HepG2 (cell line): ENCODE measurements around the gene HLF. TPM values are rescaled to one million over a fixed set of nuclear protein-coding genes. Genes with fewer than 3 reads are reported as not detected.

Experiments used
- ATAC-seq: fragments of 200-7000 bp; cut with Tn5 transposase; 3 replicates; pipeline ENCODE4 v1.9.1; 2020; ENCODE audit warnings: mild to moderate bottlenecking, moderate library complexity
- BruUV-seq: library from RNA; stranded (reverse); fragments of 400-500 nt; replicated peaks from 2 replicates; lab custom pipeline; 2021; lab: Mats Ljungman, UMichigan
- CTCF ChIA-PET: fragments of 300-600 bp; formaldehyde crosslinking; extraction: SDS; loops from one replicate; lab custom pipeline; 2021; ENCODE audit warnings: low total read pairs, inconsistent platforms, low intra/inter-chr PET ratio; lab: Yijun Ruan, JAX
- POLR2A ChIA-PET: fragments of 350-600 bp; sonication (Branson Sonifier 250); formaldehyde crosslinking; loops from one replicate; lab custom pipeline; 2020; ENCODE audit warnings: antibody characterized with exemption, inconsistent platforms; lab: Yijun Ruan, JAX
- DNase-seq: peaks from one replicate; pipeline ENCODE4 v3.0.0-alpha.2; 2015; ENCODE audit warnings: low spot score
- FAIRE-seq: peaks from 3 replicates; lab custom pipeline; 2011; peaks lifted over from hg19 to GRCh38; lab: Jason Lieb, UNC
- H2AFZ ChIP-seq: one replicate; pipeline ENCODE4 v1.6.1; 2011; ENCODE audit warnings: low read length, inconsistent platforms
- H3K27ac ChIP-seq: fragments of 300-600 bp; 3 replicates; pipeline ENCODE4 v1.8.0; 2011; ENCODE audit warnings: mixed run types, mild to moderate bottlenecking, mixed read lengths, low read length, inconsistent platforms; ENCODE audit not compliant: insufficient read depth; ENCODE audit errors: extremely low read length
- H3K27me3 ChIP-seq, 2 experiments: fragments of 200-600 bp in 1 of 2; 2 replicates in 1 of 2; 3 replicates in 1 of 2; pipeline versions ENCODE4 v1.6.0 to v1.8.0; 2011; ENCODE audit warnings: low read length in 2 of 2, mild to moderate bottlenecking in 2 of 2, moderate library complexity in 2 of 2, inconsistent platforms in 1 of 2; ENCODE audit not compliant: insufficient read depth in 2 of 2, control insufficient read depth in 1 of 2
- H3K36me3 ChIP-seq, 2 experiments: fragments of 200-600 bp in 1 of 2; replicated peaks in 1 of 2; 2 replicates in 1 of 2; 3 replicates in 1 of 2; pipeline versions ENCODE4 v1.5.1 to v1.8.0; 2011; ENCODE audit warnings: low read length in 2 of 2, inconsistent platforms in 1 of 2; ENCODE audit not compliant: insufficient read depth in 2 of 2, control insufficient read depth in 1 of 2
- H3K4me1 ChIP-seq: 2 replicates; pipeline ENCODE4 v1.5.1; 2012; ENCODE audit warnings: low read length, inconsistent platforms; ENCODE audit not compliant: insufficient read depth
- H3K4me2 ChIP-seq: 2 replicates; pipeline ENCODE4 v1.6.0; 2011; ENCODE audit warnings: low read depth, low read length, inconsistent platforms
- H3K4me3 ChIP-seq, 3 experiments: fragments of 200-600 bp in 1 of 3; sonication (generic), shearing (Covaris generic) in 1 of 3; replicated peaks in 1 of 3; 2 replicates each; pipeline ENCODE4 v1.5.1; 2011 to 2016; ENCODE audit warnings: low read length in 3 of 3, inconsistent platforms in 2 of 3, low read depth in 2 of 3, mild to moderate bottlenecking in 2 of 3, control low read depth in 1 of 3, mixed read lengths in 1 of 3; ENCODE audit not compliant: insufficient read depth in 1 of 3
- H3K79me2 ChIP-seq: one replicate; pipeline ENCODE4 v1.6.1; 2011; ENCODE audit warnings: low read length, inconsistent platforms; ENCODE audit not compliant: insufficient read depth
- H3K9ac ChIP-seq: 2 replicates; pipeline ENCODE4 v1.6.0; 2011; ENCODE audit warnings: mild to moderate bottlenecking, low read depth, low read length, inconsistent platforms; ENCODE audit not compliant: insufficient read depth
- H3K9me3 ChIP-seq: 2 replicates; pipeline ENCODE4 v1.5.1; 2012; ENCODE audit warnings: mild to moderate bottlenecking, low read length
- H4K20me1 ChIP-seq: 2 replicates; pipeline ENCODE4 v1.6.0; 2011; ENCODE audit warnings: inconsistent platforms, mild to moderate bottlenecking, low read length, moderate library complexity; ENCODE audit not compliant: insufficient read depth
- DNMT3B ChIP-seq: conservative IDR thresholded peaks from 2 replicates; pipeline ENCODE4 v1.6.1; 2016; ENCODE audit warnings: missing biosample characterization, control low read depth
- FOXO1 ChIP-seq: sonication (generic); formaldehyde crosslinking; IDR thresholded peaks from 2 replicates; pipeline ENCODE4 v1.4.0; 2020; ENCODE audit warnings: missing genetic modification reagents
- HDAC6 ChIP-seq: fragments of 200-600 bp; sonication (generic); IDR thresholded peaks from 2 replicates; pipeline ENCODE4 v1.7.0; 2017; ENCODE audit warnings: mild to moderate bottlenecking, antibody characterized with exemption, low read length, low read depth
- KLF13 ChIP-seq: sonication (generic); formaldehyde crosslinking; IDR thresholded peaks from 2 replicates; pipeline ENCODE4 v1.4.0; 2020; ENCODE audit warnings: mild to moderate bottlenecking, missing genetic modification reagents
- NCOA1 ChIP-seq: sonication (generic); formaldehyde crosslinking; IDR thresholded peaks from 2 replicates; pipeline ENCODE4 v1.9.0; 2021; ENCODE audit warnings: missing genetic modification reagents
- PAF1 ChIP-seq: IDR thresholded peaks from 2 replicates; pipeline ENCODE4 v1.6.1; 2016; ENCODE audit warnings: missing genetic modification reagents, missing compliant biosample characterization
- PAXIP1 ChIP-seq: sonication (generic); formaldehyde crosslinking; conservative IDR thresholded peaks from 2 replicates; pipeline ENCODE4 v1.4.0; 2020; ENCODE audit warnings: mild to moderate bottlenecking, missing genetic modification reagents, moderate library complexity
- RARG ChIP-seq: sonication (generic); formaldehyde crosslinking; IDR thresholded peaks from 2 replicates; pipeline ENCODE4 v1.4.0; 2020; ENCODE audit warnings: low read depth, mild to moderate bottlenecking, missing genetic modification reagents
- STAG1 ChIP-seq: sonication (generic); formaldehyde crosslinking; IDR thresholded peaks from 2 replicates; pipeline ENCODE4 v1.4.0; 2020; ENCODE audit warnings: missing genetic modification reagents
- ZBTB7A ChIP-seq: sonication (generic); formaldehyde crosslinking; IDR thresholded peaks from 2 replicates; pipeline ENCODE4 v1.8.0; 2022; ENCODE audit warnings: mild to moderate bottlenecking, missing genetic modification reagents
- ZNF674 ChIP-seq: sonication (generic); formaldehyde crosslinking; IDR thresholded peaks from 2 replicates; pipeline ENCODE4 v1.5.0; 2020; ENCODE audit warnings: low read depth, mild to moderate bottlenecking, missing genetic modification reagents
- ZNF781 ChIP-seq: sonication (generic); formaldehyde crosslinking; IDR thresholded peaks from 2 replicates; pipeline ENCODE4 v1.5.1; 2020; ENCODE audit warnings: borderline replicate concordance, mild to moderate bottlenecking, missing genetic modification reagents; ENCODE audit errors: not compliant biosample characterization
- WGBS: methylation state at CpG from one replicate; pipeline ENCODE4 v1.1.6; 2017; ENCODE audit warnings: low lambda C conversion rate; 5-methylcytosine and 5-hydroxymethylcytosine counted together
- in situ Hi-C: cut with HindIII; loops from 2 replicates; pipeline ENCODE4 v1.10.0; 2017; ENCODE audit warnings: low pct_unique_long_range_greater_than_20kb; ENCODE audit not compliant: extremely low pct_ligation_motif_present
- intact Hi-C: fragments of 100-400 bp; cut with micrococcal nuclease; formaldehyde crosslinking; loops from one replicate; pipeline ENCODE4 v1.10.0; 2022; ENCODE audit not compliant: unreplicated experiment
- polyA plus RNA-seq, 8 experiments: library from polyadenylated mRNA; depleted of rRNA in 3 of 8; stranded (reverse) in 7 of 8; unstranded in 1 of 8; fragments of >200 nt; fragmentation: Illumina TruSeq in 4 of 8; extraction: Trizol in 4 of 8; gene quantifications; 2 replicates each; pipeline versions ENCODE4 v1.2.1 to v1.2.3, GENCODE V29; 2011 to 2016; ENCODE audit warnings: low read depth in 4 of 8, missing spikeins in 1 of 8, mixed read lengths in 1 of 8; ENCODE audit not compliant: insufficient read depth in 1 of 8
- total RNA-seq, 5 experiments: library from RNA; depleted of rRNA; stranded (reverse); fragments of >200 nt; fragmentation: Illumina TruSeq; extraction: Trizol; gene quantifications; 2 replicates each; pipeline ENCODE4 v1.2.3, GENCODE V29; 2016; ENCODE audit warnings: low read depth in 1 of 5
- TF ChIP-seq, protein P1 (sequence below): IDR thresholded peaks from 2 replicates; pipeline ENCODE4 v1.6.1; 2016; ENCODE audit warnings: mild to moderate bottlenecking, missing biosample characterization, missing genetic modification reagents
- TF ChIP-seq, protein P2 (sequence below): sonication (generic); formaldehyde crosslinking; IDR thresholded peaks from 2 replicates; pipeline ENCODE4 v1.5.0; 2020; ENCODE audit warnings: mild to moderate bottlenecking, missing genetic modification reagents

Gene HLF
- total and polyA plus RNA-seq, 2 of the 13 experiments (the other 11 are each of a cell fraction or from before 2014, with no cell fraction given), result 202 to 346 TPM

DNA sequence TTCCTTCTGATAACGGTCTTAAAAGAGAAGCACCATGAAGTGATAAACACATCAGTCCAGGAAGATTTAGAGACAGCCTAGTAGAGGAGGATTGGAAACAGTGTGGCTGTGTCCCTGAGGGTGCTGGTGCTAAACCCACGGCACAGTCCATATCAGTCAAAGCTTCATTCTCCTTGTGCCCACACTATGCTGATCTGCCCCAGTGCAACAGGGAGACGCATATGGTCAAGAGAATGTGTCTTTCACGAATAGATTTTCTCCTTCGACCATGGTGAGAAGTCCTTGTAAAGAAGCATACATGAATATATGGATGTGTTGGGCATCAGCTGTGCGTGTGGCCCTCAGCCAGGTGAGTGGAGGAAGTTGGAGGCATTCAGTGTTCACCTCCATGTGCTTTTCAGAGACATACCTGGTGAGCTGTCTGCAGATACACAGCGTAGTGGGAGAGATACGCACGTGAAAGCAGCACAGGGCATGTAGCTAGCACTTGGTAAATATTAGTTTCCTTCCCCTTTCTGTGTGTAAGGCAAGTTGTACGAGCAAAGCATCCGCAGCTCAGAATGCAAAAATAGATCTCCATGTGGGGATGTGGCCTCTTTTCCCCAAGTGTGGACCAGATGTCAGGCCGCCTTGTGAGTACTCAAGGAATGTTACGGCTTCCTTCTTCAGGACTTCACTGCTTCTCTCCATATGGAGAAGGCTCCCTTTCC is 29.4 kb downstream of the HLF start (continued):
- TF ChIP-seq KLF13, result no peak
- TF ChIP-seq, all 625 proteins: peak for 63

DNA sequence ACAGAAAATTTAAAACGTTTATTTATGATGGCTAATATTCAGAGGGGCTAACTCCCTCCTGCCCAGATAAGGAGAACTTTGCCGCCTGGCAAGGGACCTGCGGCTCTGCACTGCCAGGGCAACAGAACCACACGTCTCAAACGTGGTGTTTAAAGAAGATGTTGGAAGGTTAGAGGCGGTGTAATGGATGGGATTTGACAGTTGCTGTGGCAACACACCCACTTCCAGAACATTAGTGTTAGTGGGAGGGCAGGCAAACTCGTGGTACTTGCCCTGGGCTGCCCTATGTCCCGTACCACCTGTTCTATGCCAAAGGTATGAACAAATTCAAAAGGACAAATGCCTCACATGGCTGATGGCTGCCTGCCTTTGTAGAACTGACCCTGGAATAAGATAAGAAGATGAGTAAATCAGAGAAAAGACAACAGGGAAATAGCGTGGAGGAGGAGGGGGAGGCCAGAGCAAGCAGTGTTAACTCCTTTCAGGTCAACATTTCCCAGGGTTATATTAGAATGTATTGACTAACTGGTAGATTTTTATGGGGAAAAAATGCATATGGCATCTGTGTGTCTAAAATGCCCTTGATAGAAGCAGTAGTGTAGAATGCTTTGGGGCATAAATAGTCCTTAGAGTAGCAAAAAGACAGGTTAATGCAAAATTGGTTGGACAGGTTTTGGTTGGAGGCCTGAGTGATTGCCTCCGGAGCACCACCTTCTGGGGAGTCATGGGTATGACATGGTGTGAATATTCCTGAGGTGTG is 30.8 kb downstream of the HLF start:
- in situ Hi-C loops, result no loop called here
- TSS peak; percentile 3 for BruUV-seq
- Histone ChIP-seq H2AFZ (no peak overlapping the region), H3K9ac (no peak overlapping the region), H3K27me3 (no peaks in the 10 kb centered on the region), H3K4me1 (peaks cover 100% of the 10 kb centered on the region), H4K20me1 (peaks cover 34% of the 10 kb centered on the region), H3K36me3 (peaks cover 38 to 85% of the 10 kb centered on the region in 2 experiments), H3K79me2 (peaks cover 99% of the 10 kb centered on the region), H3K4me3 (no peak overlapping the region), H3K4me2 (peak overlapping the region; percentile 4; the same call in 1 of the 2 replicates), H3K27ac (peak overlapping the region; percentile 38), H3K9me3 (no peaks in the 10 kb centered on the region)
- FAIRE-seq (peak; percentile 72), DNase-seq (peak; percentile 77), ATAC-seq (peak; percentile 63)
- intact Hi-C loops, result loop anchor here (1.0 to 2.0 kb wide), 3 partner anchors 8 to 302 kb away; no protein-coding TSS in a partner anchor
- POLR2A ChIA-PET, result interaction anchor here (0.6 to 5.7 kb wide), 11 partner anchors 10 to 57 kb away, joined by 3 to 43 read pairs (median 4); partner anchors contain the start of gene HLF
- CTCF ChIA-PET, result interaction anchor here (0.7 to 2.2 kb wide), 6 partner anchors 12 to 302 kb away, joined by 3 to 5 read pairs (median 3); no protein-coding TSS in a partner anchor
- WGBS, result 50% methylated on average over 10 of the region's 10 CpGs
- TF ChIP-seq DNMT3B (CRISPR knock-in tag), result no peak
- peak; percentile 73 for TF ChIP-seq PAF1 (CRISPR knock-in tag)
- no peak for TF ChIP-seq HDAC6
- TF ChIP-seq, protein P1, sequence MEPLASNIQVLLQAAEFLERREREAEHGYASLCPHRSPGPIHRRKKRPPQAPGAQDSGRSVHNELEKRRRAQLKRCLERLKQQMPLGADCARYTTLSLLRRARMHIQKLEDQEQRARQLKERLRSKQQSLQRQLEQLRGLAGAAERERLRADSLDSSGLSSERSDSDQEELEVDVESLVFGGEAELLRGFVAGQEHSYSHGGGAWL (CRISPR knock-in tag), result no peak
- peak; percentile 82 for TF ChIP-seq ZNF781 (CRISPR knock-in tag)
- peak; percentile 63 for TF ChIP-seq PAXIP1
- 0 out of 2 replicates have a peak, but pooled peaks have one; percentile 36 for TF ChIP-seq NCOA1
- no peak for TF ChIP-seq ZNF674 (CRISPR knock-in tag)
- TF ChIP-seq FOXO1, result peak; percentile 11; the same call in 1 of the 2 replicates
- peak; percentile 39; the same call in 1 of the 2 replicates for TF ChIP-seq RARG
- peak; percentile 70 for TF ChIP-seq STAG1 (CRISPR knock-in tag)
- TF ChIP-seq ZBTB7A, result 0 out of 2 replicates have a peak, but pooled peaks have one; percentile 40
- TF ChIP-seq, protein P2, sequence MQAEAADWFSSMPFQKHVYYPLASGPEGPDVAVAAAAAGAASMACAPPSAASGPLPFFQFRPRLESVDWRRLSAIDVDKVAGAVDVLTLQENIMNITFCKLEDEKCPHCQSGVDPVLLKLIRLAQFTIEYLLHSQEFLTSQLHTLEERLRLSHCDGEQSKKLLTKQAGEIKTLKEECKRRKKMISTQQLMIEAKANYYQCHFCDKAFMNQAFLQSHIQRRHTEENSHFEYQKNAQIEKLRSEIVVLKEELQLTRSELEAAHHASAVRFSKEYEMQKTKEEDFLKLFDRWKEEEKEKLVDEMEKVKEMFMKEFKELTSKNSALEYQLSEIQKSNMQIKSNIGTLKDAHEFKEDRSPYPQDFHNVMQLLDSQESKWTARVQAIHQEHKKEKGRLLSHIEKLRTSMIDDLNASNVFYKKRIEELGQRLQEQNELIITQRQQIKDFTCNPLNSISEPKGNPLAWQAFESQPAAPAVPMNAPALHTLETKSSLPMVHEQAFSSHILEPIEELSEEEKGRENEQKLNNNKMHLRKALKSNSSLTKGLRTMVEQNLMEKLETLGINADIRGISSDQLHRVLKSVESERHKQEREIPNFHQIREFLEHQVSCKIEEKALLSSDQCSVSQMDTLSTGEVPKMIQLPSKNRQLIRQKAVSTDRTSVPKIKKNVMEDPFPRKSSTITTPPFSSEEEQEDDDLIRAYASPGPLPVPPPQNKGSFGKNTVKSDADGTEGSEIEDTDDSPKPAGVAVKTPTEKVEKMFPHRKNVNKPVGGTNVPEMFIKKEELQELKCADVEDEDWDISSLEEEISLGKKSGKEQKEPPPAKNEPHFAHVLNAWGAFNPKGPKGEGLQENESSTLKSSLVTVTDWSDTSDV (CRISPR knock-in tag), result no peak
